SK-N-SH treated with all-trans-retinoic acid at 6 μM for 48 hours (cell line): ENCODE data around the gene KRTAP9-1.

Experiments used
- ATAC-seq: fragments of 200-7000 bp; cut with Tn5 transposase; 3 replicates; pipeline ENCODE4 v1.9.1; 2020; ENCODE audit warnings: mild to moderate bottlenecking, moderate library complexity
- ARNTL ChIP-seq: fragments of 450-650 bp; formaldehyde crosslinking; IDR thresholded peaks from 2 replicates; pipeline ENCODE4 v1.5.0; 2020; ENCODE audit warnings: low read depth, mild to moderate bottlenecking, moderate library complexity, borderline replicate concordance
- BACH2 ChIP-seq: fragments of 250-450 bp; sonication (Bioruptor Pico); IDR thresholded peaks from 2 replicates; pipeline ENCODE4 v1.9.0; 2021; ENCODE audit warnings: mild to moderate bottlenecking, borderline replicate concordance
- CREB5 ChIP-seq: fragments of 250-450 bp; sonication (Bioruptor Pico); IDR thresholded peaks from 2 replicates; pipeline ENCODE4 v1.5.1; 2020; ENCODE audit warnings: low read depth, mild to moderate bottlenecking, moderate library complexity
- CSDC2 ChIP-seq: fragments of 250-450 bp; sonication (Bioruptor Pico); IDR thresholded peaks from 2 replicates; pipeline ENCODE4 v1.5.0; 2020; ENCODE audit warnings: mild to moderate bottlenecking, moderate library complexity
- CSRNP3 ChIP-seq: fragments of 250-450 bp; sonication (Bioruptor Pico); IDR thresholded peaks from 2 replicates; pipeline ENCODE4 v1.5.1; 2021; ENCODE audit warnings: mild to moderate bottlenecking, moderate library complexity
- ESRRG ChIP-seq: fragments of 250-450 bp; sonication (Bioruptor Pico); IDR thresholded peaks from 2 replicates; pipeline ENCODE4 v1.6.1; 2021; ENCODE audit warnings: mild to moderate bottlenecking
- GLIS3 ChIP-seq: fragments of 250-450 bp; sonication (Bioruptor Pico); IDR thresholded peaks from 2 replicates; pipeline ENCODE4 v1.5.0; 2020; ENCODE audit warnings: mild to moderate bottlenecking, moderate library complexity
- ISL1 ChIP-seq: fragments of 250-450 bp; sonication (Bioruptor Pico); IDR thresholded peaks from 2 replicates; pipeline ENCODE4 v2.1.2; 2022; ENCODE audit warnings: mild to moderate bottlenecking, moderate library complexity
- OSR1 ChIP-seq: fragments of 250-450 bp; sonication (Bioruptor Pico); IDR thresholded peaks from 2 replicates; pipeline ENCODE4 v1.8.0; 2022; ENCODE audit warnings: moderate library complexity, mild to moderate bottlenecking, inconsistent platforms
- PATZ1 ChIP-seq: fragments of 250-450 bp; sonication (Bioruptor Pico); IDR thresholded peaks from 2 replicates; pipeline ENCODE4 v1.8.0; 2020; ENCODE audit warnings: mild to moderate bottlenecking, moderate library complexity, borderline replicate concordance
- PPARA ChIP-seq: fragments of 250-450 bp; sonication (Bioruptor Pico); IDR thresholded peaks from 2 replicates; pipeline ENCODE4 v1.5.0; 2020; ENCODE audit warnings: mild to moderate bottlenecking, borderline replicate concordance
- RARB ChIP-seq: fragments of 250-450 bp; sonication (Bioruptor Pico); IDR thresholded peaks from 2 replicates; pipeline ENCODE4 v1.8.0; 2021; ENCODE audit warnings: mild to moderate bottlenecking, moderate library complexity
- SNAI2 ChIP-seq: fragments of 250-450 bp; sonication (Bioruptor Pico); IDR thresholded peaks from 2 replicates; pipeline ENCODE4 v1.5.0; 2020; ENCODE audit warnings: mild to moderate bottlenecking, moderate library complexity
- TCF4 ChIP-seq: fragments of 250-450 bp; sonication (Bioruptor Pico); IDR thresholded peaks from 2 replicates; pipeline ENCODE4 v1.8.0; 2021; ENCODE audit warnings: mild to moderate bottlenecking, moderate library complexity, borderline replicate concordance
- TOX ChIP-seq: fragments of 250-450 bp; sonication (Bioruptor Pico); IDR thresholded peaks from 2 replicates; pipeline ENCODE4 v1.8.0; 2021; ENCODE audit warnings: mild to moderate bottlenecking, moderate library complexity, borderline replicate concordance
- TSHZ2 ChIP-seq: fragments of 250-450 bp; sonication (Bioruptor Pico); IDR thresholded peaks from 2 replicates; pipeline ENCODE4 v1.5.0; 2020; ENCODE audit warnings: mild to moderate bottlenecking, moderate library complexity
- ZFP3 ChIP-seq: fragments of 250-450 bp; sonication (Bioruptor Pico); IDR thresholded peaks from 2 replicates; pipeline ENCODE4 v1.5.0; 2020; ENCODE audit warnings: mild to moderate bottlenecking, moderate library complexity
- ZFP30 ChIP-seq: fragments of 450-650 bp; formaldehyde crosslinking; IDR thresholded peaks from 2 replicates; pipeline ENCODE4 v1.5.0; 2022; ENCODE audit warnings: mild to moderate bottlenecking, moderate library complexity
- ZNF565 ChIP-seq: fragments of 450-650 bp; formaldehyde crosslinking; conservative IDR thresholded peaks from 2 replicates; pipeline ENCODE4 v1.5.0; 2020; ENCODE audit warnings: low read depth, mild to moderate bottlenecking, moderate library complexity
- ZNF70 ChIP-seq: fragments of 450-650 bp; formaldehyde crosslinking; IDR thresholded peaks from 2 replicates; pipeline ENCODE4 v1.5.0; 2020; ENCODE audit warnings: mild to moderate bottlenecking, moderate library complexity
- ZNF8 ChIP-seq: fragments of 450-650 bp; formaldehyde crosslinking; IDR thresholded peaks from 2 replicates; pipeline ENCODE4 v1.5.0; 2020; ENCODE audit warnings: mild to moderate bottlenecking, moderate library complexity

The KRTAP9-1 gene

GRCh38 chr17:41211845-41212466 lies 22.3 kb downstream of the KRTAP9-1 start:
- no peak for ATAC-seq
- TF ChIP-seq PPARA (CRISPR knock-in tag) (no peak), TSHZ2 (CRISPR knock-in tag) (no peak), CSRNP3 (CRISPR knock-in tag) (no peak), ZNF565 (CRISPR knock-in tag) (no peak), PATZ1 (no peak), ZNF70 (CRISPR knock-in tag) (no peak), TOX (CRISPR knock-in tag) (no peak), GLIS3 (CRISPR knock-in tag) (no peak), ESRRG (no peak), ARNTL (CRISPR knock-in tag) (no peak), ZFP30 (CRISPR knock-in tag) (no peak), ZNF8 (CRISPR knock-in tag) (no peak), OSR1 (CRISPR knock-in tag) (no peak), BACH2 (CRISPR knock-in tag) (no peak), ZFP3 (CRISPR knock-in tag) (no peak), SNAI2 (CRISPR knock-in tag) (no peak), CREB5 (CRISPR knock-in tag) (no peak)

GRCh38 chr17:41212524-41213169 lies 23.0 kb downstream of the KRTAP9-1 start:
- ATAC-seq: no peak
- no peak for TF ChIP-seq TOX (CRISPR knock-in tag)
- no peak for TF ChIP-seq BACH2 (CRISPR knock-in tag)
- no peak for TF ChIP-seq OSR1 (CRISPR knock-in tag)
- TF ChIP-seq CREB5 (CRISPR knock-in tag): no peak
- no peak for TF ChIP-seq RARB (CRISPR knock-in tag)
- TF ChIP-seq PPARA (CRISPR knock-in tag): no peak
- no peak for TF ChIP-seq CSRNP3 (CRISPR knock-in tag)
- TF ChIP-seq TSHZ2 (CRISPR knock-in tag): no peak
- TF ChIP-seq SNAI2 (CRISPR knock-in tag): no peak
- TF ChIP-seq CSDC2 (CRISPR knock-in tag): no peak
- no peak for TF ChIP-seq PATZ1
- no peak for TF ChIP-seq ISL1 (CRISPR knock-in tag)
- no peak for TF ChIP-seq TCF4 (CRISPR knock-in tag)
- no peak for TF ChIP-seq ZNF565 (CRISPR knock-in tag)
